ENCODE measurements around the gene ELN. TPM values are rescaled to one million over a fixed set of nuclear protein-coding genes. Genes with fewer than 3 reads are reported as not detected.

Gene ELN
- total RNA-seq, 1 donor from 2014 or later: not detected

- TF ChIP-seq, protein P1, sequence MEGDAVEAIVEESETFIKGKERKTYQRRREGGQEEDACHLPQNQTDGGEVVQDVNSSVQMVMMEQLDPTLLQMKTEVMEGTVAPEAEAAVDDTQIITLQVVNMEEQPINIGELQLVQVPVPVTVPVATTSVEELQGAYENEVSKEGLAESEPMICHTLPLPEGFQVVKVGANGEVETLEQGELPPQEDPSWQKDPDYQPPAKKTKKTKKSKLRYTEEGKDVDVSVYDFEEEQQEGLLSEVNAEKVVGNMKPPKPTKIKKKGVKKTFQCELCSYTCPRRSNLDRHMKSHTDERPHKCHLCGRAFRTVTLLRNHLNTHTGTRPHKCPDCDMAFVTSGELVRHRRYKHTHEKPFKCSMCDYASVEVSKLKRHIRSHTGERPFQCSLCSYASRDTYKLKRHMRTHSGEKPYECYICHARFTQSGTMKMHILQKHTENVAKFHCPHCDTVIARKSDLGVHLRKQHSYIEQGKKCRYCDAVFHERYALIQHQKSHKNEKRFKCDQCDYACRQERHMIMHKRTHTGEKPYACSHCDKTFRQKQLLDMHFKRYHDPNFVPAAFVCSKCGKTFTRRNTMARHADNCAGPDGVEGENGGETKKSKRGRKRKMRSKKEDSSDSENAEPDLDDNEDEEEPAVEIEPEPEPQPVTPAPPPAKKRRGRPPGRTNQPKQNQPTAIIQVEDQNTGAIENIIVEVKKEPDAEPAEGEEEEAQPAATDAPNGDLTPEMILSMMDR (IDR thresholded peaks at IDR 0.05; ENCODE audit: insufficient read depth, low read length, poor library complexity, severe bottlenecking): no peak
- no peak overlapping the region for H3K4me3 ChIP-seq (ENCODE audit: low read depth, low read length)
- H3K36me3 ChIP-seq (ENCODE audit: control insufficient read depth, insufficient read depth, low read length): no peaks in the 10 kb centered on the region
- no peak for DNase-seq (ENCODE audit: low read depth)
- peaks cover 10% of the 10 kb centered on the region for H3K27me3 ChIP-seq (ENCODE audit: control insufficient read depth, insufficient read depth, low read length)
These were observed 9.6 kb downstream of the ELN start for GRCh38 chr7:74037609-74038008.

GRCh38 chr7:74038194-74038961 is 10.4 kb downstream of the ELN start:
- Histone ChIP-seq H3K36me3 (ENCODE audit: control insufficient read depth, insufficient read depth, low read length) (no peaks in the 10 kb centered on the region), H3K27me3 (ENCODE audit: control insufficient read depth, insufficient read depth, low read length) (peaks cover 18% of the 10 kb centered on the region), H3K4me3 (ENCODE audit: low read depth, low read length) (no peak overlapping the region)
- TF ChIP-seq, protein P1 (IDR thresholded peaks at IDR 0.05; ENCODE audit: insufficient read depth, low read length, poor library complexity, severe bottlenecking): no peak
- DNase-seq (ENCODE audit: low read depth): no peak

DNA sequence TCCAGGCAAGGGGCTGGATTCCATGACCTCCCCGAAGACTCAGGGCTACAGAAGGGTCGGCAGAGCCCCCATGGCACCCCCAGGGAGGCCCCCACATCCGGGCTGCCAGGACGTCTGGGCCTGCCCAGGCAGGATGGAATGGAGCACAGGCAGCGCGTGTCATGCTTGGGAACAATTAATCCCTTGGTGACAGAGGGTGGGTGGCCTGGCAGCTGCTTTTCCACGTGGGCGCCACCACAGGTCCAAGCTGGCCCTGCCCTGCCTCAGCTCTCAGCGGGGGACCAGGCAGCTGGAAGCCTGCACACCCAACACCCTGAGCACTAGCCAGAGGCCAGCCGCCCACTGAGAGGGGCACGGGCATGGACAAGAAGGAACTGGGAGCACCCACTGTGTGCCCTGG is 11.4 kb downstream of the ELN start:
- peaks cover 21% of the 10 kb centered on the region for H3K27me3 ChIP-seq (ENCODE audit: control insufficient read depth, insufficient read depth, low read length)
- TF ChIP-seq, protein P1 (IDR thresholded peaks at IDR 0.05; ENCODE audit: insufficient read depth, low read length, poor library complexity, severe bottlenecking): no peak
- H3K36me3 ChIP-seq (ENCODE audit: control insufficient read depth, insufficient read depth, low read length): no peaks in the 10 kb centered on the region
- no peak for DNase-seq (ENCODE audit: low read depth)
- no peak overlapping the region for H3K4me3 ChIP-seq (ENCODE audit: low read depth, low read length)

GRCh38 chr7:74040101-74040790 is 12.3 kb downstream of the ELN start:
- DNase-seq (ENCODE audit: low read depth): no peak
- TF ChIP-seq, protein P1 (IDR thresholded peaks at IDR 0.05; ENCODE audit: insufficient read depth, low read length, poor library complexity, severe bottlenecking): no peak
- H3K36me3 ChIP-seq (ENCODE audit: control insufficient read depth, insufficient read depth, low read length): no peaks in the 10 kb centered on the region
- H3K27me3 ChIP-seq (ENCODE audit: control insufficient read depth, insufficient read depth, low read length): peaks cover 23% of the 10 kb centered on the region
- H3K4me3 ChIP-seq (ENCODE audit: low read depth, low read length): no peak overlapping the region

- Histone ChIP-seq H3K4me3 (ENCODE audit: low read depth, low read length) (no peak overlapping the region), H3K36me3 (ENCODE audit: control insufficient read depth, insufficient read depth, low read length) (no peaks in the 10 kb centered on the region), H3K27me3 (ENCODE audit: control insufficient read depth, insufficient read depth, low read length) (peaks cover 23% of the 10 kb centered on the region)
- no peak for DNase-seq (ENCODE audit: low read depth)
- TF ChIP-seq, protein P1 (IDR thresholded peaks at IDR 0.05; ENCODE audit: insufficient read depth, low read length, poor library complexity, severe bottlenecking): no peak
These were observed 13.0 kb downstream of the ELN start for GRCh38 chr7:74040791-74041520.

All from kidney epithelial cell (primary cell).